BLaER1 treated with 17β-estradiol and CSF1 and Interleukin-3, amounts not matched to agents 10 nM and 100 nM (cell line): Measurements from ENCODE around the gene ASB2.

Experiments
- H3K27ac ChIP-seq, 11 experiments: shearing (Covaris generic); formaldehyde crosslinking; 2 replicates each; pipeline ENCODE4 v1.8.1; 2022
- H3K27me3 ChIP-seq, 11 experiments: shearing (Covaris generic); formaldehyde crosslinking; 2 replicates each; pipeline ENCODE4 v1.8.1; 2022
- H3K36me3 ChIP-seq, 11 experiments: shearing (Covaris generic); formaldehyde crosslinking; 2 replicates each; pipeline ENCODE4 v1.8.1; 2022
- H3K4me1 ChIP-seq, 10 experiments: shearing (Covaris generic); formaldehyde crosslinking; 2 replicates each; pipeline ENCODE4 v1.8.1; 2022
- H3K4me2 ChIP-seq, 11 experiments: shearing (Covaris generic); formaldehyde crosslinking; 2 replicates each; pipeline ENCODE4 v1.8.1; 2022
- H3K4me3 ChIP-seq, 10 experiments: shearing (Covaris generic); formaldehyde crosslinking; 2 replicates each; pipeline ENCODE4 v1.8.1; 2022
- H3K9ac ChIP-seq, 11 experiments: shearing (Covaris generic); formaldehyde crosslinking; 2 replicates each; pipeline ENCODE4 v1.8.1; 2022
- H3K9me3 ChIP-seq, 11 experiments: shearing (Covaris generic); formaldehyde crosslinking; replicated peaks in 1 of 11; 2 replicates each; pipeline ENCODE4 v1.8.1; 2022
- H4K20me1 ChIP-seq, 11 experiments: shearing (Covaris generic); formaldehyde crosslinking; 2 replicates each; pipeline ENCODE4 v1.8.1; 2022
- Cebpa-rat ChIP-seq, 11 experiments: shearing (Covaris generic); IDR thresholded peaks; 2 replicates each; pipeline ENCODE4 v1.8.1; 2022

ASB2 gene

GRCh38 chr14:93955850-93956481 lies 20.4 kb downstream of the ASB2 start:
- TF ChIP-seq Cebpa-rat (IDR thresholded peaks at IDR 0.05) = no peak
- H3K27me3 ChIP-seq = no peaks in the 10 kb centered on the region
- H3K9ac ChIP-seq = peak overlapping the region; percentile 49 to 82 (median 75); a peak in 20 of 22 replicates
- H3K36me3 ChIP-seq = no peaks in the 10 kb centered on the region
- peak overlapping the region; percentile 47 to 94 (median 87) for H3K27ac ChIP-seq
- no peaks in the 10 kb centered on the region for H3K9me3 ChIP-seq
- H3K4me3 ChIP-seq = peak overlapping the region in 9 of 10 experiments; percentile 5 to 64 (median 45); a peak in 14 of 20 replicates
- peak overlapping the region; percentile 76 to 98 (median 90) for H3K4me2 ChIP-seq
- peaks cover 81 to 95% (median 88%) of the 10 kb centered on the region in 10 experiments for H3K4me1 ChIP-seq
- H4K20me1 ChIP-seq = no peaks in the 10 kb centered on the region

DNA sequence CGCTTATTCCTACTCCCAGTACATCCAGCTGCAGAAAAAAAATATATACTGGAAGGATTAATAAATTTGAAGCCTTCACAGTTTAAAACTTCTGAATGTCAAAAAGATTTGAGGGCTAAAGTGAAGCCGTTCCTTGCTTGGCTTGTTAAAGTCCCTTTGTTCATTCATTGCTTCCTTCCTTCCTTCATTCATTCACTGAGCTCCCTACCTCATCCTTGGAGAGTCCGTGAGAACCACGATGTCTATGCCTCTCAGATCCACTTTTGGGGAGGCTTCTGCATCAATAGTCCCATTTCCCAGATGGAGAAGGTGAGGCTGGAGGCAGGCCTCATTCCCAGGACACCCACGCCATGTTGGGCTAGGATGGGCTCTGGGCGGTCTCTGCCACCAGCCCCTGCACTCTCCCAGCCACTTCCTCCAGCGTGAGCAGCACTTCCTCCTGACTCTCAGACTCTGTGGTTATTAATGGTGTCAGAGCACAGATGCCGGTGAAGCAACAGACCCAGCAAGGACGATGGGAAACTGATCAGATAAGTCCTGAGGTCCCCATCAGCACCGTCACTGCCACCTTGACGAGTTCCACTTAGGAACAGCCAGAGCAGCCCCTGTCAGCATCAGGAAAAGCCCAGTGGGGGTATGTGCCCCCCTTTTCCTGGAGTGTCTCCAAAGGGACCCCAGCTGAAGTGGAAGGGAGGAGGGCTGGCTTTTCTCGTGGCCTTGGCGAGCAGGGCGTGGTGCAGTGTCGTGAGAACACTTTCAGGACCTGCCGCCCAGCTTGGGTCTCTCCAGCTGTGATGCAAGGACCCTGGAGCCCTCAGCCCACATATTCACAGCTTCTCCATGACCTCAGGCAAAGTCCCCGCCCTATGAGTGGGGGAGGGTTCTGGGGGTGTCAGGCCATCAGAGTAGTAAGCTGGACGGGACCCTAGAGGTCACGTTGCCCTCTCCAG lies 21.2 kb downstream of the ASB2 start:
- H3K9me3 ChIP-seq = no peaks in the 10 kb centered on the region
- peak overlapping the region; percentile 47 to 94 (median 87) for H3K27ac ChIP-seq
- H3K4me1 ChIP-seq = peaks cover 73 to 88% (median 80%) of the 10 kb centered on the region in 10 experiments
- H3K4me2 ChIP-seq = peak overlapping the region; percentile 76 to 98 (median 90)
- H4K20me1 ChIP-seq = no peaks in the 10 kb centered on the region
- peak overlapping the region; percentile 49 to 82 (median 75); a peak in 21 of 22 replicates for H3K9ac ChIP-seq
- H3K27me3 ChIP-seq = no peaks in the 10 kb centered on the region
- H3K36me3 ChIP-seq = no peaks in the 10 kb centered on the region
- peak overlapping the region in 9 of 10 experiments; percentile 5 to 64 (median 45); a peak in 15 of 20 replicates for H3K4me3 ChIP-seq
- peak; percentile 22 to 93 (median 85); a peak in 17 of 22 replicates for TF ChIP-seq Cebpa-rat (IDR thresholded peaks at IDR 0.05)

DNA sequence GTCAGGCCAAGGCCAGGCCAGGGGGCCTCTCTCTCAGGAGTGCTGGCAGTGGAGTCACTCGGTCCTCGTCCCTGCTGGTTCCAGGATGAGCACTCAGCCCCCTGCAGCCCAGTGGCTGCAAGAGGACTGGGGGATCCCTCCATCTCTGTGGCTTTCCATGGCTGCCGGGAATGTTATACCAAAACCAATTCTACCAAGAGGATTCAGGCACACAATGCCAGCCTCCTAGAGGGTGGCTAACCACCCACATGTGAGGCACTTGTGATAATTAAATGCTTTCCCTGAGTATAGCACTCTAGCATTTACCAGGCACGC lies 21.9 kb downstream of the ASB2 start:
- no peaks in the 10 kb centered on the region for H4K20me1 ChIP-seq
- peak overlapping the region; percentile 76 to 98 (median 90) for H3K4me2 ChIP-seq
- no peak for TF ChIP-seq Cebpa-rat (IDR thresholded peaks at IDR 0.05)
- H3K9me3 ChIP-seq = no peaks in the 10 kb centered on the region
- no peaks in the 10 kb centered on the region for H3K36me3 ChIP-seq
- H3K4me3 ChIP-seq = no peak overlapping the region; a peak in 2 of 20 replicates
- no peaks in the 10 kb centered on the region for H3K27me3 ChIP-seq
- H3K27ac ChIP-seq = peak overlapping the region in 10 of 11 experiments; percentile 13 to 94 (median 89); a peak in 18 of 22 replicates
- H3K4me1 ChIP-seq = peaks cover 66 to 80% (median 73%) of the 10 kb centered on the region in 10 experiments
- H3K9ac ChIP-seq = peak overlapping the region in 7 of 11 experiments; percentile 3 to 80 (median 45); a peak in 11 of 22 replicates

GRCh38 chr14:93953739-93954515 lies 22.4 kb downstream of the ASB2 start:
- H3K36me3 ChIP-seq = no peaks in the 10 kb centered on the region
- peak overlapping the region in 10 of 11 experiments; percentile 13 to 94 (median 89); a peak in 18 of 22 replicates for H3K27ac ChIP-seq
- H3K27me3 ChIP-seq = no peaks in the 10 kb centered on the region
- H3K4me2 ChIP-seq = peak overlapping the region; percentile 76 to 98 (median 90)
- no peak overlapping the region; a peak in 2 of 20 replicates for H3K4me3 ChIP-seq
- TF ChIP-seq Cebpa-rat (IDR thresholded peaks at IDR 0.05) = no peak
- H3K4me1 ChIP-seq = peaks cover 61 to 75% (median 68%) of the 10 kb centered on the region in 10 experiments
- H3K9ac ChIP-seq = peak overlapping the region in 6 of 11 experiments; percentile 3 to 80 (median 30); a peak in 11 of 22 replicates
- no peaks in the 10 kb centered on the region for H4K20me1 ChIP-seq
- H3K9me3 ChIP-seq = no peaks in the 10 kb centered on the region

DNA sequence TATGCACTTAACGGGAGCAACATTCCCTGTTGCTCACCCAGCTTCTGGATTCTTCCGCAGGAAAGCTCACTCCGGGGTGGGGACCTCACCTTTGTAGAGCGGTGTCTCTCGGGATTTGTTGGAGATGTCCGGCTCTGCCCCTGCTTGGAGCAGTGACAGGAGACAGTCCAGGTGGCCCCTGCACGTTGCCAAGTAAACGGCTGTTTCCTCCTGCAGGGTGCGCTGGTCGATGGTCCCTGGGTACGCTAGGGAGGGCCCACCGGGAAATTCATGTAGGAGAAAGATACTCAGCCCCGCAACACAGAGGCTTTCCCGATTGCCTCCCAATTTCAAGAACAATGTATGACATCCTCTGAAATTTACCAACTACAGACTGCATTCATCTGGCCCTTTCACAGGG lies 23.1 kb downstream of the ASB2 start:
- Histone ChIP-seq H3K9me3 (no peaks in the 10 kb centered on the region), H3K27me3 (no peaks in the 10 kb centered on the region), H3K9ac (peak overlapping the region in 2 of 11 experiments; percentile 12 to 26; a peak in 2 of 22 replicates), H3K4me1 (peaks cover 54 to 68% (median 61%) of the 10 kb centered on the region in 10 experiments), H3K4me2 (peak overlapping the region; percentile 76 to 98 (median 90)), H4K20me1 (no peaks in the 10 kb centered on the region), H3K4me3 (no peak overlapping the region), H3K36me3 (no peaks in the 10 kb centered on the region), H3K27ac (peak overlapping the region in 5 of 11 experiments; percentile 76 to 91 (median 87); a peak in 4 of 22 replicates)
- no peak for TF ChIP-seq Cebpa-rat (IDR thresholded peaks at IDR 0.05)

GRCh38 chr14:93952829-93953228 lies 23.5 kb downstream of the ASB2 start:
- TF ChIP-seq Cebpa-rat (IDR thresholded peaks at IDR 0.05) = no peak
- H3K36me3 ChIP-seq = no peaks in the 10 kb centered on the region
- H3K27me3 ChIP-seq = no peaks in the 10 kb centered on the region
- H3K9me3 ChIP-seq = no peaks in the 10 kb centered on the region
- no peak overlapping the region for H3K9ac ChIP-seq
- H4K20me1 ChIP-seq = no peaks in the 10 kb centered on the region
- H3K4me1 ChIP-seq = peaks cover 50 to 64% (median 57%) of the 10 kb centered on the region in 10 experiments
- peak overlapping the region; percentile 76 to 98 (median 90); a peak in 18 of 22 replicates for H3K4me2 ChIP-seq
- H3K4me3 ChIP-seq = no peak overlapping the region
- no peak overlapping the region for H3K27ac ChIP-seq

DNA sequence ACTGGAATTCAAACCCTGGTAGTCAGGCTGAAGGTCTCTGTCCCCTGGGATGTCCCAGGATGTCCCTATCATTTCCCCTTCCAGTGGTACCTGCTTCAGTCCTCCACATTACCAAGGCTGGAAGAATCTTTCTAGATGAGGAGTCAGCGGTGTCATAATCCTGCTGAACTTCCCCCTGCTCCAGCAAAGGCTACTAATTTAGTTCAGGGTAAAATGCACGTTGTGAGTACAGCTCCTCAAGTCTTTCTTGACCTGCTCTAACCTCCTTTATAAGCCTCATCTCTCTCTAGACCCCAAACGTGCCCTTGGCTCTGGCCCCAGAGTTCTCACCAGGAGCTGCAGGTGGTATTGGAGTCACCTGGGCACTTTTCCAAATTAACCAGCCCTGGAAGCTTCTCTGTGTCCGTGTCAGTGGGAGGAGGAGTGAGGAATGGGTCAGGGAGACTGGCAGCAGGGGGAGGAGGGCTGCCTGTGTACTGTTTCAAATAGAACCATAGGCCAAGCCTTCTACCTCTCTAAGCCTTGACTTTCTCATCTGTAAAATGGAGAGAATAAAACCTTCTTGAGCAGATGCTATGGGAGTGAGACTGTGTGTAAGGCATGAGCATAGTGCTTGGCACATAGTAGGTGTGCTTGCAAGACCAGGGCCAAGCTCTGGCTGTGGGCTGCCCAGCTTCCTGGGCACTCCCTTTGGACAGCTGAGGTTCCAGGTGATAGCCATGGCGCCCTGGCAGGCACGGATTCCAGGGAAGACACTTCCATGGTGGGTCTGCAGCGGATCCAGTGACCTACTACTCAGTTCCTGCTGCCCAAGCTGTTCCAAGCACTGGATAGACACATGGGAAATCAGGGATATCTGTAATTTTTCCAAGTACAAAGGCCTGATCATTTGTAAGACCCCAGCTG lies 24.5 kb downstream of the ASB2 start:
- H3K4me3 ChIP-seq = no peak overlapping the region
- no peaks in the 10 kb centered on the region for H3K9me3 ChIP-seq
- peak overlapping the region in 3 of 11 experiments; percentile 1 to 93 (median 89); a peak in 1 of 22 replicates for H3K4me2 ChIP-seq
- no peaks in the 10 kb centered on the region for H3K36me3 ChIP-seq
- TF ChIP-seq Cebpa-rat (IDR thresholded peaks at IDR 0.05) = no peak
- no peak overlapping the region for H3K27ac ChIP-seq
- H4K20me1 ChIP-seq = no peaks in the 10 kb centered on the region
- H3K27me3 ChIP-seq = no peaks in the 10 kb centered on the region
- H3K9ac ChIP-seq = no peak overlapping the region
- H3K4me1 ChIP-seq = peaks cover 40 to 55% (median 48%) of the 10 kb centered on the region in 10 experiments
